Measurements from ENCODE around the gene SORCS3.

SORCS3 gene

DNA sequence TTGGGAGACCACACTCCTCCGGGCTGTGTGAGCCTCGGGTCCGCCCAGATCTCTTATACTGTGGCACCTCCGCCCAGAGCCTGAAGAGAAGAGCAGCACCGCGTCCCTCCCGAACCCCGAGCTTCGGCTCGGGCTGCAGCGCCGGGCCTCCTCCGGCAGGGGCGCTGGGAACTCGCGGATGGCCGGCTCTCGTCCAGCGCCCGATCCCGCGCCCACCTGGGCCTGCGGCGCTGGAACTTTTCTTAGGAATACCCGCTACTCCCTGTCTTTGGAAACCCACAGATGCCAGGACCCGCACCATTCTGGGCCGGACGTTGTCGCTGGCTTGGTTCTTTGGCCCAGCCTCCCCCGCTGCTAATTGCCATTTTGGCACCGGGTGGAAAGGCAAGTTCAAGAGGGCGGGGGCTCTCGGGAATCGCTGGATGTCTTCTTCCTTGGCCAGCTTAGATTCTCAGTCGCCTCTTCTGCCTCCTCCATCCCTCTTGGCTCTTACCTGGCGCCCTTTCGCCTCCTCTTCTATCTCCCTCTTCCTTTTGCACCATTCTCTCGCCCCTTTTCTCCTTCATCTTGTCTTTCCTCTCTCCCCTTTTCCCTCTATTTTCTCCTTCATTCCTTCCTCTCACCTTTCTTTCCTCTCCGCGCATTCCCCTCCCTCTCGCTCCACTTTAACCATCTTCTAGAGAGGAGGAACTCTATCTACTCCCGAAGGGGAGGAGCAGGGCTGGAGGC lies 2.1 kb upstream of the SORCS3 start:
- peak; percentile 64 for TF ChIP-seq CTCF (conservative IDR thresholded peaks at IDR 0.05; ENCODE audit: low read depth, low read length)
- no peak for DNase-seq (ENCODE audit: low read depth)
- peak overlapping the region; percentile 31 for H3K4me3 ChIP-seq (ENCODE audit: low read length)

DNA sequence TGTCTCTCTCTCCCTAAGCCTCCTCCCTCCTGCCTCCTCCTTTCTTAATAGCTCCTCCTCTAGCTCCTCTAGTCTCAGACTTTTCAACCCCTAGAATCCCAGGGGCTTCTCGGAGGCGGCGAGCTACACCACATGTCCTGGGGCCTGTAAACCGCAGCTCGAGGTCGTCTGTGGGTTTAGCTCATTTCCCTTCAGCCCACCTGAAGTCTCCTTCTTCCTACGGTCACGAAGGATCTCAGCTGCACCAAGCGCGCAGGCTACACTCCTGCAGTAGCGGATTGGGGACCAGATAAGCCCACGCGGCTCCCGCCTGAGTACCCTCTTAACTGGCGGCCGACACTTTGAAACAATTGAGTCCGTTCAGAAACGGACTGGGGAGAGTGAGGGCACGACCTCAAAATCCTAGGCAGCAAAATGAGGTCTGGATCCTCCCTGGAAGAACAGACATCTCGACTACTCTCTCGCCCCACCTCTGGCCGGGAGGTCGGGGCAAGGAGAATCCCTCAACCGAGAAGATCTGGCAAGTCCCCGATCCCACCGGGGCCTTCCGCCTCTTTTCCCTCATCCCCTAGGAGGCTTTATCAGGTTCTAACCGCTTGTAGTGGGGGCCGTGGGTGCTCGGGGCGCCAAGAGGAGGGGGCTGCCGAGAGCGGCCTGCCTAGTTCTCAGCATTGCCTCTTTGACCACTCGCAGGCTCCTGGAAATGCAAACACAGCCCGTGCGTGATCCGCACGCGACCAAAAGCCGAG lies 1.3 kb upstream of the SORCS3 start:
- no peak for DNase-seq (ENCODE audit: low read depth)
- TF ChIP-seq CTCF (conservative IDR thresholded peaks at IDR 0.05; ENCODE audit: low read depth, low read length) = no peak
- H3K4me3 ChIP-seq (ENCODE audit: low read length) = peak overlapping the region; percentile 19

DNA sequence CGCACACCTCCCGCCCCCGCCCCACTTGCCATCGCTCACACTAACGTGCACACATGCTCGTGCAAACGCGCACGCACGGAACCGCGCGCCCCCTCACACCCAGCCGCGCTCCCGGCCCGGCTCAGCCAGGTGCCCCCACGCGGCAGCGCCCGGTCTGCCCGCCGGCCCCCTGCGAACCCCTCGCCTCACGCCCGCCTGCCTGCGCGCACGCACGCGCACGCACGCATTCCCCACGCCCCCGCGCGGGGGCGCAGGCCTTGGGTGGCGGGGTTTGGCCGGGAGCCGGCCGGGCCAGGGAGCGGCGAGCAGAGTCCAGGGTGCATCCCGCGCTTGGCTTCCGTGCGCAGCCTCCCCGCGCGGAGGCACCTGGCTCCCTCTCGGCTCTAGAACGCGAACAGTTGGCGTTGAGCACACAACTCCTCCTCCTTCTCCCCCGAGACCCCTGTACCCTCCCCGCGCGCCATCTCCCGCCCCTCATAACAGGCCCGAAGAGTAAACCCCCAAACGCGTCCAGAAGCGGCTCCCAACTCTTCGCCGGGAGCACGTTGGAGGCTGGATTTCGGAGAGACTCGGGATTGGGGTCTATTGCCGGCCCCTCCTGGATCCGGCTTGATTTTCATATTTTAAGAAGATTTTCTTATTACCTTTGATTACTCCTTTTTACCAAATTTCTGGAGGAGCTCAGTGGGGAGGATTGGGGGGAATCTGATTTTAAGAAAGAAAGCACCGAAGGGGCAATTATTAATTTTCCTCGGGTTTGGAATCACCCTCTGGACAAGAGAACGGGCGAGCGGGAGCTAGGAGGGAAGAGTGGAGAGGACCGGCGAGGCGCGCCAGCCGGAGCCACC lies 527 bp upstream of the SORCS3 start:
- H3K4me3 ChIP-seq (ENCODE audit: low read length) = peak overlapping the region; percentile 19
- no peak for TF ChIP-seq CTCF (conservative IDR thresholded peaks at IDR 0.05; ENCODE audit: low read depth, low read length)
- no peak for DNase-seq (ENCODE audit: low read depth)

DNA sequence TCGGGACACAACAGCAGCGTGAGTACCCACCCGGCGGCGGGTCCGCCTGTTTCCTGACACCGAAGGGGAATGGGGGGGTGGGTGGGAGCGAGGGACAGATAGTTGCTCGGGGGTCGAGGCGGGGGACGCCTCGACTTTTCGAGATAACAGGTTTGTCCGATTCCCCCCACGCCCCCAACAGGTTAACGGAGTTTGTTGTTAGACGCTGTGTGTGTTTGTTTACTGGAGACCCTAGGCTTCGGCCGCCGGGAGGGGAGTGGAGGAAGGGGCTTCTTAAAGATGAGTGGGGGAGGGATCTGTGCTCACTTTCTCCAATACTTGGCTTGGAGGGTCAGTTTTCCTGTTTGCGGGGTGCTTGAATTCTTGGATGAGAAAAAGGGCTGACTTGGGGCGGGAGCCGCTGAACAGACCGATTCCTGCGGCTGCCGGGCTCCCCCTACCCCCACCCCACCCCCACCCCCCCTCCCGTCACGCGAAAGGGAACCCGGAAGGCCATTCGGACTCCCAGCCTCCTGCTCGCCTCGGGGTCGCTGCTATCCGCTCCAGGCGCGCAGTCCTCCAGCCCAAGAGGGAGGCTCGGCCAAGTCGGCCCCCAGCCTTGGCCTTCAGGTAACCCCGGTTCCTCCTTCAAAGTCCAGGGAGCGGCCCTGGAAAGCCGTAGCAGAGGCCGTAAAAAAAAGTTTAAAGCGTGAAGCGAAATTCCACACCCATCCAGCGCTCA lies 1.0 kb downstream of the SORCS3 start:
- DNase-seq (ENCODE audit: low read depth) = no peak
- H3K4me3 ChIP-seq (ENCODE audit: low read length) = peak overlapping the region; percentile 23
- no peak for TF ChIP-seq CTCF (conservative IDR thresholded peaks at IDR 0.05; ENCODE audit: low read depth, low read length)

GRCh38 chr10:104642658-104643302 lies 1.7 kb downstream of the SORCS3 start:
- peak overlapping the region; percentile 23 for H3K4me3 ChIP-seq (ENCODE audit: low read length)
- TF ChIP-seq CTCF (conservative IDR thresholded peaks at IDR 0.05; ENCODE audit: low read depth, low read length) = peak; percentile 63
- no peak for DNase-seq (ENCODE audit: low read depth)

DNA sequence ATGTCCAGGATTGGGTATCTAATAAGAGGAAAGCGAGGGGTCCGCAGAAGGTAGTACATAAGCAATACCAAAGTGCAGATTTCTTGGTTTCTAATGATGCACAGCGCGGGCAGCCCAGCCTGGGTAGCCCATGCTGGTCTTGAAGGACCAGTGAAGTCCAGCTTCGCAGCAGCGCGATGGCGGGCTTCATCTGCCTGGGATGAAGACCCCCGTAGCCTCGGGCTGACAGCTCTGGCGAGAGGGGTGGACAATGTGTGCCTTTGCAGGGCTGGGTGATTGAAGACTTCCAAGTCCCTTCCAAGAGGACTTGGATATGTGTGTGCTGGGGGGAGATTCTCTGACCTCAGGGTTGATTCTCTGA lies 2.2 kb downstream of the SORCS3 start:
- TF ChIP-seq CTCF (conservative IDR thresholded peaks at IDR 0.05; ENCODE audit: low read depth, low read length) = no peak
- DNase-seq (ENCODE audit: low read depth) = no peak

More for the DNA sequence above, 2.2 kb downstream of the SORCS3 start:
- H3K4me3 ChIP-seq (ENCODE audit: low read length) = no peak overlapping the region

Measured in retinal pigment epithelial cell (primary cell).